Body of pancreas (tissue), 4 donors: ENCODE results near the gene USP6NL. TPM values are rescaled to one million over a fixed set of nuclear protein-coding genes. Genes with fewer than 3 reads are reported as not detected.

Experiments
- ATAC-seq: fragments of 150-250 bp; one replicate; pipeline ENCODE4 v1.9.1; 2016
- DNase-seq, 4 donors: peaks; one replicate each; pipeline ENCODE4 v3.0.0-alpha.2; 2019
- H3K27ac ChIP-seq, 4 donors: fragments of 200-600 bp; sonication (generic); 1 replicate in 3 of 4; 2 replicates in 1 of 4; pipeline versions ENCODE4 v1.5.1 to v1.6.1; 2016 to 2019; ENCODE audit warnings: mild to moderate bottlenecking in 1 of 4, mixed read lengths in 1 of 4, moderate library complexity in 1 of 4
- H3K27me3 ChIP-seq, 2 donors: fragments of 200-600 bp; sonication (generic); one replicate each; pipeline ENCODE4 v1.6.0; 2016; ENCODE audit warnings: mild to moderate bottlenecking in 1 of 2
- H3K36me3 ChIP-seq, 2 donors: fragments of 200-600 bp; sonication (generic); replicated peaks in 1 of 2; 2 replicates each; pipeline ENCODE4 v1.5.1; 2016; ENCODE audit warnings: low read depth in 2 of 2; ENCODE audit not compliant: insufficient read depth in 1 of 2
- H3K4me1 ChIP-seq: fragments of 200-600 bp; sonication (generic); one replicate; pipeline ENCODE4 v1.6.0; 2016
- H3K4me3 ChIP-seq, 2 donors: fragments of 200-600 bp; sonication (generic); 1 replicate in 1 of 2; 2 replicates in 1 of 2; pipeline ENCODE4 v1.5.1; 2016 to 2019
- H3K9me3 ChIP-seq, 3 donors: fragments of 200-600 bp; sonication (generic); 1 replicate in 2 of 3; 2 replicates in 1 of 3; pipeline ENCODE4 v1.5.1; 2016
- POLR2A ChIP-seq, 3 donors: fragments of 450-650 bp; IDR thresholded peaks; one replicate each; pipeline ENCODE4 v1.6.1; 2016; ENCODE audit warnings: antibody characterized with exemption in 3 of 3, mild to moderate bottlenecking in 2 of 3
- WGBS, 2 donors: methylation state at CpG; one replicate each; pipeline ENCODE4 v1.1.5; 2017; 5-methylcytosine and 5-hydroxymethylcytosine counted together
- intact Hi-C: fragments of 100-400 bp; cut with DNase I; formaldehyde crosslinking; loops from one replicate; pipeline ENCODE4 v1.15.1; 2023
- total RNA-seq, 2 donors: library from RNA; depleted of rRNA; stranded (reverse); fragments of >200 nt; gene quantifications; one replicate each; pipeline ENCODE4 v1.1.0, GENCODE V29; 2016
- TF ChIP-seq, protein P1 (sequence below), 7 experiments: fragments of 450-650 bp in 4 of 7; fragments of 200-600 bp in 3 of 7; sonication (generic) in 3 of 7; IDR thresholded peaks; one replicate each; pipeline ENCODE4 v1.5.1; 2016 to 2019; ENCODE audit warnings: antibody characterized with exemption in 7 of 7

The USP6NL gene
- total RNA-seq, 2 donors from 2014 or later = 13.7 to 16.8 TPM

GRCh38 chr10:11598712-11599397 is 12.6 kb downstream of the USP6NL start:
- no peak for TF ChIP-seq POLR2A (IDR thresholded peaks at IDR 0.05)
- TF ChIP-seq, protein P1, sequence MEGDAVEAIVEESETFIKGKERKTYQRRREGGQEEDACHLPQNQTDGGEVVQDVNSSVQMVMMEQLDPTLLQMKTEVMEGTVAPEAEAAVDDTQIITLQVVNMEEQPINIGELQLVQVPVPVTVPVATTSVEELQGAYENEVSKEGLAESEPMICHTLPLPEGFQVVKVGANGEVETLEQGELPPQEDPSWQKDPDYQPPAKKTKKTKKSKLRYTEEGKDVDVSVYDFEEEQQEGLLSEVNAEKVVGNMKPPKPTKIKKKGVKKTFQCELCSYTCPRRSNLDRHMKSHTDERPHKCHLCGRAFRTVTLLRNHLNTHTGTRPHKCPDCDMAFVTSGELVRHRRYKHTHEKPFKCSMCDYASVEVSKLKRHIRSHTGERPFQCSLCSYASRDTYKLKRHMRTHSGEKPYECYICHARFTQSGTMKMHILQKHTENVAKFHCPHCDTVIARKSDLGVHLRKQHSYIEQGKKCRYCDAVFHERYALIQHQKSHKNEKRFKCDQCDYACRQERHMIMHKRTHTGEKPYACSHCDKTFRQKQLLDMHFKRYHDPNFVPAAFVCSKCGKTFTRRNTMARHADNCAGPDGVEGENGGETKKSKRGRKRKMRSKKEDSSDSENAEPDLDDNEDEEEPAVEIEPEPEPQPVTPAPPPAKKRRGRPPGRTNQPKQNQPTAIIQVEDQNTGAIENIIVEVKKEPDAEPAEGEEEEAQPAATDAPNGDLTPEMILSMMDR (IDR thresholded peaks at IDR 0.05) = no peak
- no peak overlapping the region for H3K27ac ChIP-seq
- DNase-seq (no peak), ATAC-seq (no peak)
- H3K9me3 ChIP-seq = no peaks in the 10 kb centered on the region
- H3K27me3 ChIP-seq = no peaks in the 10 kb centered on the region
- WGBS, 2 donors = 75 to 80% methylated on average over 8 of the region's 8 CpGs
- no peaks in the 10 kb centered on the region for H3K36me3 ChIP-seq
- peaks cover 20% of the 10 kb centered on the region for H3K4me1 ChIP-seq
- intact Hi-C loops = no loop called here
- H3K4me3 ChIP-seq = no peak overlapping the region

GRCh38 chr10:11597470-11597869 is 14.0 kb downstream of the USP6NL start:
- intact Hi-C loops = no loop called here
- Histone ChIP-seq H3K27ac (no peak overlapping the region), H3K27me3 (no peaks in the 10 kb centered on the region), H3K9me3 (no peaks in the 10 kb centered on the region), H3K36me3 (no peaks in the 10 kb centered on the region), H3K4me1 (peaks cover 6% of the 10 kb centered on the region), H3K4me3 (no peak overlapping the region)
- WGBS, 2 donors = 89 to 97% methylated on average over 3 of the region's 3 CpGs
- DNase-seq (no peak), ATAC-seq (no peak)
- no peak for TF ChIP-seq POLR2A (IDR thresholded peaks at IDR 0.05)
- TF ChIP-seq, protein P1 (IDR thresholded peaks at IDR 0.05) = no peak

GRCh38 chr10:11595395-11595692 is 16.1 kb downstream of the USP6NL start:
- H3K9me3 ChIP-seq = no peaks in the 10 kb centered on the region
- intact Hi-C loops = no loop called here
- no peak overlapping the region for H3K27ac ChIP-seq
- ATAC-seq (no peak), DNase-seq (no peak)
- peaks cover 4% of the 10 kb centered on the region for H3K4me1 ChIP-seq
- H3K4me3 ChIP-seq = no peak overlapping the region
- H3K36me3 ChIP-seq = no peaks in the 10 kb centered on the region
- 54 to 58% methylated on average over 1 of the region's 1 CpG for WGBS, 2 donors
- TF ChIP-seq, protein P1 (IDR thresholded peaks at IDR 0.05) = no peak
- no peak for TF ChIP-seq POLR2A (IDR thresholded peaks at IDR 0.05)
- no peaks in the 10 kb centered on the region for H3K27me3 ChIP-seq

- Histone ChIP-seq H3K27me3 (no peaks in the 10 kb centered on the region), H3K4me3 (no peak overlapping the region), H3K27ac (no peak overlapping the region), H3K36me3 (no peaks in the 10 kb centered on the region), H3K4me1 (peaks cover 4% of the 10 kb centered on the region), H3K9me3 (no peaks in the 10 kb centered on the region)
- ATAC-seq (no peak), DNase-seq (no peak)
- no peak for TF ChIP-seq POLR2A (IDR thresholded peaks at IDR 0.05)
- TF ChIP-seq, protein P1 (IDR thresholded peaks at IDR 0.05) = no peak
- intact Hi-C loops = no loop called here
- WGBS, 2 donors = 88 to 94% methylated on average over 6 of the region's 6 CpGs
Observed at GRCh38 chr10:11594589-11595394, 16.7 kb downstream of the USP6NL start.
